Spleen (tissue), 11 donors: ENCODE results near the gene PIGQ. TPM values are rescaled to one million over a fixed set of nuclear protein-coding genes. Genes with fewer than 3 reads are reported as not detected.

Experiments used
- DNase-seq: peaks from one replicate; pipeline ENCODE4 v3.0.0-alpha.2; 2020
- H3K27ac ChIP-seq, 8 donors: fragments of 200-600 bp; sonication (generic) in 7 of 8; 1 replicate in 4 of 8; 2 replicates in 4 of 8; pipeline versions ENCODE4 v1.5.0 to v1.8.0; 2016 to 2021; ENCODE audit warnings: inconsistent platforms in 4 of 8, mild to moderate bottlenecking in 4 of 8, moderate library complexity in 1 of 8
- H3K27me3 ChIP-seq, 7 donors: fragments of 200-600 bp; sonication (generic) in 6 of 7; replicated peaks in 1 of 7; 1 replicate in 4 of 7; 2 replicates in 3 of 7; pipeline versions ENCODE4 v1.5.0 to v1.8.0; 2016 to 2021; ENCODE audit warnings: inconsistent platforms in 3 of 7, mild to moderate bottlenecking in 1 of 7
- H3K36me3 ChIP-seq, 6 donors: fragments of 200-600 bp; sonication (generic) in 5 of 6; 1 replicate in 4 of 6; 2 replicates in 2 of 6; pipeline versions ENCODE4 v1.5.0 to v1.8.0; 2016 to 2021; ENCODE audit warnings: inconsistent platforms in 2 of 6
- H3K4me1 ChIP-seq, 6 donors: fragments of 200-600 bp; sonication (generic) in 5 of 6; 1 replicate in 3 of 6; 2 replicates in 3 of 6; pipeline versions ENCODE4 v1.5.0 to v1.8.0; 2016 to 2021; ENCODE audit warnings: inconsistent platforms in 3 of 6
- H3K4me3 ChIP-seq, 8 donors: fragments of 200-600 bp; sonication (generic) in 7 of 8; 1 replicate in 4 of 8; 2 replicates in 4 of 8; pipeline versions ENCODE4 v1.5.0 to v1.8.0; 2016 to 2021; ENCODE audit warnings: inconsistent platforms in 4 of 8, mild to moderate bottlenecking in 4 of 8, moderate library complexity in 2 of 8
- H3K9me3 ChIP-seq, 8 donors: fragments of 200-600 bp; sonication (generic) in 7 of 8; 1 replicate in 4 of 8; 2 replicates in 4 of 8; pipeline versions ENCODE4 v1.5.0 to v1.8.0; 2016 to 2021; ENCODE audit warnings: inconsistent platforms in 4 of 8
- POLR2A ChIP-seq, 3 donors: fragments of 450-650 bp; IDR thresholded peaks; one replicate each; pipeline ENCODE4 v1.5.1; 2017; ENCODE audit warnings: antibody characterized with exemption in 3 of 3, mild to moderate bottlenecking in 1 of 3
- POLR2AphosphoS5 ChIP-seq, 3 donors: sonication (generic); formaldehyde crosslinking; IDR thresholded peaks; one replicate each; pipeline ENCODE4 v1.5.1; 2017; ENCODE audit warnings: antibody characterized with exemption in 3 of 3
- WGBS, 5 donors: extraction: QIAGEN DNeasy Blood & Tissue Kit in 3 of 5; methylation state at CpG; one replicate each; pipeline versions ENCODE4 v1.1.5 to v1.1.7; 2013 to 2018; 5-methylcytosine and 5-hydroxymethylcytosine counted together
- intact Hi-C: fragments of 100-400 bp; cut with DNase I; formaldehyde crosslinking; loops from one replicate; pipeline ENCODE4 v1.15.0; 2023; ENCODE audit warnings: low total_unique reads
- polyA plus RNA-seq, 3 donors: library from polyadenylated mRNA; stranded (reverse); fragments of 200-250 nt; gene quantifications; one replicate each; pipeline ENCODE4 v1.2.1, GENCODE V29; 2013
- total RNA-seq, 7 donors: library from RNA; depleted of rRNA in 3 of 7; stranded (reverse); fragments of >200 nt in 3 of 7; fragmentation: NEBNext Ultra II Directional in 4 of 7; extraction: Animal tissue kit (Norgen Biotek cat#: 25700) in 4 of 7; gene quantifications; one replicate each; pipeline versions ENCODE4 v1.1.0 to v1.2.1, GENCODE V29; 2016 to 2021
- TF ChIP-seq, protein P1 (sequence below), 11 experiments: fragments of 200-600 bp in 7 of 11; fragments of 450-650 bp in 4 of 11; sonication (generic) in 4 of 11; IDR thresholded peaks in 8 of 11; conservative IDR thresholded peaks in 3 of 11; 1 replicate in 7 of 11; 2 replicates in 4 of 11; pipeline versions ENCODE4 v1.4.0 to v1.8.0; 2016 to 2021; ENCODE audit warnings: antibody characterized with exemption in 11 of 11, inconsistent platforms in 4 of 11, mild to moderate bottlenecking in 1 of 11
- donor health status: healthy with polysubstance abuse.
- donor health status: DM: no; HTN: no; CAD: no; lungs with moderate emphysema.
- donor health status: DM: no; HTN: no; CAD: no.
- donor health status: Bipolar disorder and iron deficiency.
- donor health status: healthy.
- donor health status: DM: no; HTN: no; CAD: no.
- donor health status: DM: yes; HTN: yes; CAD: no.

PIGQ gene
- total and polyA plus RNA-seq, 10 donors = 20.7 to 70.5 (median 39.8) TPM

DNA sequence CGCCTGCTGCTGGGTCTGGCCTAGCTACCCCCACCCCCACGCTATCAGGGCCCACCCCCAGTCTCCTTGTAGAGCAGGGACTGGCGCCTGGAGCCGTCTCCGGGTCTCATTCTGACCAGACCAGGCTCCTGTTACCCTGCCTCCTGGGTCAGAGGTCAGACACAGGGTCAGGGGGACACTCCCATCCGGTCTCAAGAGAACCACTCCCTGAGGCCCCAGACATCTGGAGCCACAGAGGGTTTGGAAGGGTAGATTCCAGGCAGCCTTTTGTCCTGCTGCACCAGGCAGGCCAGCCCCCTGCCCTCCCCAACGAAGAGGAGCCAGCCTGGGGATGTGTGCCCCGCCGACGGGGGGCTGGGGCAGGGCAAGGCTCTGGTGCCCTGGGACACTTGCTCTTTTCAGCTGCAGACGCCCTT is 60.1 kb downstream of the PIGQ start:
- H3K9me3 ChIP-seq = no peaks in the 10 kb centered on the region
- H3K27ac ChIP-seq = peak overlapping the region in 5 of 8 donors; percentile 14 to 48 (median 39)
- peak; percentile 67 for DNase-seq
- peaks cover 0 to 74% (median 51%) of the 10 kb centered on the region in 6 donors for H3K36me3 ChIP-seq
- H3K27me3 ChIP-seq = peaks cover 0 to 13% (median 0%) of the 10 kb centered on the region in 7 donors
- H3K4me3 ChIP-seq = no peak overlapping the region
- 46 to 74% (median 56%) methylated on average over 5 to 11 of the region's 11 CpGs for WGBS, 5 donors
- peaks cover under 1 to 47% (median 23%) of the 10 kb centered on the region in 6 donors for H3K4me1 ChIP-seq
- intact Hi-C loops = no loop called here
- TF ChIP-seq, protein P1, sequence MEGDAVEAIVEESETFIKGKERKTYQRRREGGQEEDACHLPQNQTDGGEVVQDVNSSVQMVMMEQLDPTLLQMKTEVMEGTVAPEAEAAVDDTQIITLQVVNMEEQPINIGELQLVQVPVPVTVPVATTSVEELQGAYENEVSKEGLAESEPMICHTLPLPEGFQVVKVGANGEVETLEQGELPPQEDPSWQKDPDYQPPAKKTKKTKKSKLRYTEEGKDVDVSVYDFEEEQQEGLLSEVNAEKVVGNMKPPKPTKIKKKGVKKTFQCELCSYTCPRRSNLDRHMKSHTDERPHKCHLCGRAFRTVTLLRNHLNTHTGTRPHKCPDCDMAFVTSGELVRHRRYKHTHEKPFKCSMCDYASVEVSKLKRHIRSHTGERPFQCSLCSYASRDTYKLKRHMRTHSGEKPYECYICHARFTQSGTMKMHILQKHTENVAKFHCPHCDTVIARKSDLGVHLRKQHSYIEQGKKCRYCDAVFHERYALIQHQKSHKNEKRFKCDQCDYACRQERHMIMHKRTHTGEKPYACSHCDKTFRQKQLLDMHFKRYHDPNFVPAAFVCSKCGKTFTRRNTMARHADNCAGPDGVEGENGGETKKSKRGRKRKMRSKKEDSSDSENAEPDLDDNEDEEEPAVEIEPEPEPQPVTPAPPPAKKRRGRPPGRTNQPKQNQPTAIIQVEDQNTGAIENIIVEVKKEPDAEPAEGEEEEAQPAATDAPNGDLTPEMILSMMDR (IDR thresholded peaks at IDR 0.05 in 8 of 11, conservative IDR thresholded peaks at IDR 0.05 in 3 of 11) = no peak
- TF ChIP-seq POLR2AphosphoS5 (IDR thresholded peaks at IDR 0.05) = no peak

DNA sequence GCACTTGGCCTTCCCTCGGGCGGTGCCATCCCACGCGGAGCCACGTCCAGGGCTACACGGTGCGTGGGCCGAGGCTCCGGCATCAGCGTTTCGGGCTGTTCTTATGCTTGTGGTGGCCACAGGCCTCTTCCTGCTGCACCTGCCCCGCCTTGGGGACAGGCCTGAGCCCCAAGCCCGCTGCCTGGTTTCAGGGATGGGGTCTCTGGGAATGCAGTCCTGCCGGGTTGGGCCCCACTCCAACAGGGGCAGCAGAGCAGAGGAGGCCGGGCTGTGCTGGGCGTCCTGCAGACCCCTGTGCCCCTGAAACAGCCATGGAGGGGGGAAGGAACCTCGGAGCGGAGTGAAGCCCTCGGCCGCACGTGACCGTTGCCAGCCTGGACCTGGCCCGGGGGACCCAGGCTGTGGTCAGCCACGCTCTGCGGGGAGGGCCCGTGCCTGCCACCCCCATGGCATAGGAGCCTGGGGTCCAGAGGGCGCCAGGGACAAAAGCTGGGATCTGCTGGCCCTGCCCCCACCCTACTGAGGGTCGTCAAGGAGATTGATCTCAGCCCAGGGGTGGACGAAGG is 60.6 kb downstream of the PIGQ start:
- peaks cover 0 to 72% (median 49%) of the 10 kb centered on the region in 6 donors for H3K36me3 ChIP-seq
- WGBS, 5 donors = 35 to 56% (median 41%) methylated on average over 4 to 29 of the region's 29 CpGs
- peak; percentile 65 for DNase-seq
- intact Hi-C loops = no loop called here
- H3K27me3 ChIP-seq = peaks cover 0 to 13% (median 0%) of the 10 kb centered on the region in 7 donors
- TF ChIP-seq, protein P1 (IDR thresholded peaks at IDR 0.05 in 8 of 11, conservative IDR thresholded peaks at IDR 0.05 in 3 of 11) = no peak
- TF ChIP-seq POLR2AphosphoS5 (IDR thresholded peaks at IDR 0.05) = peak in 2 of 3 donors; percentile 29 to 63
- TF ChIP-seq POLR2A (IDR thresholded peaks at IDR 0.05) = no peak
- H3K4me3 ChIP-seq = no peak overlapping the region
- peaks cover 6 to 52% (median 28%) of the 10 kb centered on the region in 6 donors for H3K4me1 ChIP-seq
- no peaks in the 10 kb centered on the region for H3K9me3 ChIP-seq
- H3K27ac ChIP-seq = peak overlapping the region in 5 of 8 donors; percentile 14 to 48 (median 30)

DNA sequence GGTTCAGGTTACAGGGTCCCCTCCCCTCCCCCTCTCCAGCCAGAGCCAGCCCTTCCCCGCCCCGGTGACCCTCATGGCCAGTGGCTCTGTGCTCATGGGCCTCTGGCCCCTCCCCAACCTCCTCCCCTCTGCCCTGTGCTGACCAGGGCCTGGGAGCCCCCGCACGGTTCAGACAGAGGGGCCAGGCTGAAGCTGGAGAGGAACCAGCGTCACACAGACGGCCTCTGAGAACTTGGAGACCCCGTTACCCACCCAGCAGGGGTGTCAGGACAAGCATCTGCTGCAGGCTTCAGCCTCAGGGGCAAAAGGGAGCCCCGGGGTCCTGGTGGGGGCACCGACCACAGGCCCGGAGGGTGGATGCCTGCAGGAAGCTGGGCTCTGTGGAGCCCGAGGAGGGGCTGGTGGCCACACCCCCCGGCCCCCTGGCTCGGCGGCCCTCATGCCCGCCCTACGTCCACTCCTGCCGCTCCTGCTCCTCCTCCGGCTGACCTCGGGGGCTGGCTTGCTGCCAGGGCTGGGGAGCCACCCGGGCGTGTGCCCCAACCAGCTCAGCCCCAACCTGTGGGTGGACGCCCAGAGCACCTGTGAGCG is 61.1 kb downstream of the PIGQ start, which contains the start of gene WFIKKN1:
TSS of gene WFIKKN1 (plus strand) at position 171 of the 591 bp plus-strand sequence. CDS start at position 440, 269 bp downstream.
- Histone ChIP-seq H3K27me3 (peaks cover 0 to 13% (median 0%) of the 10 kb centered on the region in 7 donors), H3K4me1 (peaks cover 9 to 58% (median 33%) of the 10 kb centered on the region in 6 donors), H3K27ac (peak within 1 kb of the TSS in 5 of 8 donors; percentile 14 to 48 (median 30)), H3K4me3 (no peak within 1 kb of the TSS), H3K9me3 (no peaks in the 10 kb centered on the region), H3K36me3 (peaks cover 0 to 66% (median 43%) of the 10 kb centered on the region in 6 donors)
- WGBS, 5 donors = 3 to 16% (median 4%) methylated on average over 5 to 23 of the region's 23 CpGs; no CpG with 5 or more reads in 1 of the 5 donors
- TF ChIP-seq POLR2A (IDR thresholded peaks at IDR 0.05) (no peak), POLR2AphosphoS5 (IDR thresholded peaks at IDR 0.05) (peak; percentile 25 to 69 (median 34))
- TF ChIP-seq, protein P1 (IDR thresholded peaks at IDR 0.05 in 8 of 11, conservative IDR thresholded peaks at IDR 0.05 in 3 of 11) = no peak
- no peak for DNase-seq
- intact Hi-C loops = no loop called here

DNA sequence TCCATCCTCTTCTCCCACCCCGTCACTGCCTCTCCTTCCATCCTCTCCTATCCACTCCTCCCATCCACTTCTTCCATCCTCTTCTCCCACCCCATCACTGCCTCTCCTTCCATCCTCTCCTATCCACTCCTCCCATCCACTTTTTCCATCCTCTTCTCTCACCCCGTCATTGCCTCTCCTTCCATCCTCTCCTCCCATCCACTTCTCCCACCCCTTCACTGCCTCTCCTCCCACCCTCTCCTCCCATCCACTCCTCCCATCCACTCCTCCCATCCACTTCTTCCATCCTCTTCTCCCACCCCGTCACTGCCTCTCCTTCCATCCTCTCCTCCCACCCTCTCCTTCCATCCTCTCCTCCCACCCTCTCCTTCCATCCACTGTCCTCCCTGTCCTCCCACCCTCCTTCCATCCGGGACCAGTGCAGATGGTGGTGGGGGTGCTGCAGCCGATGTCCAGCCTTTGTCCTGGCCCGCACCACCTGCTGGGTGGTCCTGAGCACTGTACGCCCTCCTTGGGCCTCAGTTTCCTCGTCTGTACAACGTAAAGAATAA is 62.1 kb downstream of the PIGQ start:
- no peak overlapping the region for H3K27ac ChIP-seq
- peaks cover 0 to 57% (median 35%) of the 10 kb centered on the region in 6 donors for H3K36me3 ChIP-seq
- H3K9me3 ChIP-seq = no peaks in the 10 kb centered on the region
- intact Hi-C loops = no loop called here
- H3K4me3 ChIP-seq = no peak overlapping the region
- H3K4me1 ChIP-seq = peaks cover 9 to 58% (median 36%) of the 10 kb centered on the region in 6 donors
- peaks cover 0 to 13% (median 0%) of the 10 kb centered on the region in 7 donors for H3K27me3 ChIP-seq
- 65 to 77% (median 73%) methylated on average over 9 of the region's 9 CpGs for WGBS, 5 donors
- TF ChIP-seq POLR2A (IDR thresholded peaks at IDR 0.05) = no peak
- peak in 1 of 3 donors; percentile 14 for TF ChIP-seq POLR2AphosphoS5 (IDR thresholded peaks at IDR 0.05)
- DNase-seq = no peak
